GM18526 (cell line): ENCODE data around the gene PRDM13.

Experiments used
- POLR2A ChIP-seq: IDR thresholded peaks from 3 replicates; pipeline ENCODE4 v1.6.1; 2011; ENCODE audit not compliant: insufficient read length; ENCODE audit errors: extremely low read depth

Gene PRDM13

GRCh38 chr6:99612551-99613408 is 6.1 kb downstream of the PRDM13 start:
- TF ChIP-seq POLR2A: no peak

DNA sequence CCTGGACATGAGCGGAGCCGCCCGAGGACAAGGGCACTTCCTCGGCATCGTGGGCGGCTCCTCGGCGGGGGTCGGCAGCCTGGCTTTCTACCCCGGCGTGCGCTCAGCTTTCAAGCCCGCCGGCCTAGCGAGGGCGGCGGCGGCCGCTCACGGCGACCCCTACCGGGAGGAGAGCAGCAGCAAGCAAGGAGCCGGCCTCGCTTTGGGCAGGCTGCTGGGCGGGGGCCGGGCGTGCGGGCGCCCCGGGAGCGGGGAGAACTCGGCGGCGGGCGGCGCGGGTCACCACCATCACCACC is 6.7 kb downstream of the PRDM13 start:
- no peak for TF ChIP-seq POLR2A

- TF ChIP-seq POLR2A: no peak
Measured at GRCh38 chr6:99613705-99614429, 7.2 kb downstream of the PRDM13 start.

- TF ChIP-seq POLR2A: no peak
Measured at GRCh38 chr6:99614430-99615186, 8.0 kb downstream of the PRDM13 start.

- TF ChIP-seq POLR2A: no peak
Measured at GRCh38 chr6:99617131-99617530, 10.5 kb downstream of the PRDM13 start.

DNA sequence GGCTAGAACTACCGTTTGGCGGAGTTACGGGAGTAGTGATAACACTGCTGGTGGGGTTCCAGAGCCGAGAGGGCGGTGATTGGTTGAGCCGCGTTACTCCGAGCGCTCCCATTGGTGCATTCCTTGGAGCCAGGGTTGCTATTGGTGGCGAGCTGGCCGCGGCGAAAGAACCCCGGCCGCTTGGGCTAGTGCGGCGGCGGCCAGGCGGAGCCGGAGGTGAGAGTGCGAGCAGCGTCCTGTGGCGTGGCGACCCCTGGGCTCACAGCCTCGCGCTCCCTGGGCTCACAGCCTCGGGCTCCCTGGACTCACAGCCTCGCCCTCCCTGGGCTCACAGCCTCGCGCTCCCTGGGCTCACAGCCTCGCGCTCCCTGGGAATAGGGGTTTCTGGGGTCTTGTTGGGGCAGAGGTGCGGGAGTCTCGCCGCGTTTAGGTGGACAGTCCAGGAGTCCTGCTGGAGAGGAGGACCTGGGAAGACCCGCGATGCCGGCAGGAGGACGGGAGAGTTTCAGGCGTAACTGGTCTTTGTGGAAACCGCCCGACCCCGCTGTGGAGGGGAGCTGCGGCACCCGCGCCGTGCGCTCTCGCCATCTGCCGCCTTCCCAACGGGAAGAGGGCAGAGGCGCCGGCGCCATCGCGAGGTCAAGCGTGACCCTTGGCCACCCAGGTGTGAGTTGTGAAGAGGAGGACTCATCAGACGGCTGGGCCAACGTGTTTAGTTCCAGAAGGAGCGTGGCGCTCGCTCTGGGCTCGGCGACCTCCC is 12.2 kb downstream of the PRDM13 start:
- no peak for TF ChIP-seq POLR2A

- no peak for TF ChIP-seq POLR2A
Measured at GRCh38 chr6:99619409-99619762, 12.8 kb downstream of the PRDM13 start.

DNA sequence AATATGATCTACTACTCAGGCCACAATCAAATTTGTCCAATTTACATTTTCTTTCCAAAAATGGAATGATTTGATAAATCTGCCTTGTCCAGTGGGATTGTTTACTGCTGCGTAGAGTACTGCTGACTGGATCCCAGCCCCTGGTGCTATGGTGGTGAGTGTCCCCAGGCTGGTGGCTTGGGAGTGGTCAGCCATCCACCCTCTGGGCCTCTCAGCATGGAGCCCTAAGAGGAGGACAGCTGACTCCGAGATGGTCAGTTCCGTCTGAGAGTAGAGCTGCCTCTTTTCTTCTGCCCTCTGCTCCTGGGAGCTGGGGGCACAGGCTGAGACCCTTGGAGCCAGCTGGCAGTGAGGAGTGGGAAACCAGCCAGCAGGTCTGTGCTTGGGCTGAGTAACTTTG is 22.7 kb downstream of the PRDM13 start:
- no peak for TF ChIP-seq POLR2A

- TF ChIP-seq POLR2A: no peak
Measured at GRCh38 chr6:99637629-99638028, 31.0 kb downstream of the PRDM13 start.

DNA sequence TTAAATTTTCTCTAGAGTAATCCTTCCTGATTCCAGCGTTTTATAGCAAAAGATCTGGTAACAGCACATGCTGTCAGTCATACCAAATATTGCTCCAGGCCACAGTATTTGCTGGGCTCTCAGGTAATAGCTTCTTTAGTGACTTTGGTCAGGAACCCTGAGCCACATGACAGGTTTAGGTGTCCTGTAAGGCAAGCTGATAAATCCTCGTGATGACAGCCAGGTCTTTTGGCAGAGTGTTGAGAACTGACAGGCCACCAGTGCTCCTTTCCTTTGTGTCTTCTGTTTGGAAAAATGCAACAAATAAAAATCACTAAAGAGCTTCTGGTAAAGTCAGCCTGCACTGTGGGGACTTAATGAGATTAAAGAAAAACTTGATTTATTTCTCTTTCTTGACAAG is 34.6 kb downstream of the PRDM13 start:
- TF ChIP-seq POLR2A: no peak

DNA sequence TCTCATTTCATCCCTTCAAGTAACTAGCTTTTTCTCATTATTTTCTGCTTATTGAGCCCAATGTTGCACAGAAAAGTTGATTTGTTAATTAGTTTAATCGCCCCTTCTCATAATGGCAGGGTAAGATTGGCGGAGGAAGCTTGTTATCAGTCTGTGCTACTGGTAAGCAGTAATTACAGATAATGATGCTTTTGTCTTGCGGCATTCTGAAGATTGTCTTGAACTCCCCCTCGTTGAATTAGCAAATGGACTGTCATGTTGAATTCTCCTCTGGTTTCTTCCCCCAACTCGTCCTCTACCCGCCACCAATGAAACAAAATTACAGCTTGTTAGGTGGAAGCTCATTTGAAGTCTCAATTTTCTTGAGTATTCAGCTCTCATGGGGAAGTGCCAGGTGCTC is 39.4 kb downstream of the PRDM13 start:
- no peak for TF ChIP-seq POLR2A

DNA sequence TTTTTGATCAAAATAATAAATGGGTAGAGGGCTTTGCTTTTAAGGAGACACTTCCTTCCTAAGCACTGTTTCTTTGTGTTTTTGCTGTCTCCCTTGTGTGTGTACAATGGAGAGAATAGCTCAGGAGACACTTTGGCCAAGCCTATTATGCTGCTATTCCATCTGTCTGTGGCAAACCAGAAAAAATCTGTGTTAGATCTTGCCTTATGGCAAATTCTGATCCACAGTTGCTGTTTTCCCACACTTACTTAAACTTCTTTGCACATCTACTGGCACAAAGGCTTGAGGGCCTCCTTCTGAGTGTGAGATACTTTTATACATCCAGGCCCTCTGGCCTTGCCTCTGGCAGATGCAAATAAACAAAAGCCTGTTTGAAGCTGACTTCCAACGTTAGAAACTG is 53.6 kb downstream of the PRDM13 start:
- no peak for TF ChIP-seq POLR2A

DNA sequence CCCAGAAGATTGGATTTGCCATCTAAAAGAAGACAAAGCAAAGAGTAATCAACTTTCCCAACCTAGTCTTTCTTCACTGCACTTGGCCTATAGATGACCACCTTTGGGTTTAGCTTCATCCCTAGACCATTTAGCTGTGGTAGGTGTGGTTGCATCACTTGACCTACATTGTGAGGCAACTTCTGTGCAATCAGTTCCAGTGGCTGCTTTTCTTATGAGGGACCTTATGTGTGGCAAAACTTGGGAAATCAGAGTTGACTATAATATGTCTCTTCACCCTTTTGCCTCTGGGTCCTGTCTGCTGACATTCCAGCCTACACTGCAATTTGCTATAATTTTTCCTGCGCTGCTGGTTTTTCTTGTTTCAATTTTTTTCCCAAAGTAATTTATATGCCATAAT is 55.2 kb downstream of the PRDM13 start:
- TF ChIP-seq POLR2A: no peak

GRCh38 chr6:99662616-99663015 is 56.0 kb downstream of the PRDM13 start:
- no peak for TF ChIP-seq POLR2A
